Hepatocyte (in vitro differentiated cells): ENCODE results near the gene IZUMO1.

Source experiments
- EZH2 ChIP-seq: fragments of 200-600 bp; sonication (generic); IDR thresholded peaks from 2 replicates; pipeline ENCODE4 v1.6.1; 2016; ENCODE audit warnings: antibody characterized with exemption, mild to moderate bottlenecking, borderline replicate concordance
- EZH2phosphoT487 ChIP-seq: fragments of 200-600 bp; sonication (generic); IDR thresholded peaks from one replicate; pipeline ENCODE4 v1.6.1; 2018; ENCODE audit warnings: antibody characterized with exemption, mild to moderate bottlenecking, low read depth, moderate library complexity; ENCODE audit not compliant: unreplicated experiment, severe bottlenecking
- TF ChIP-seq, protein P1 (sequence below): fragments of 200-600 bp; sonication (generic); IDR thresholded peaks from 2 replicates; pipeline ENCODE4 v1.5.1; 2016; ENCODE audit warnings: antibody characterized with exemption, mild to moderate bottlenecking; ENCODE audit not compliant: poor library complexity

- TF ChIP-seq, protein P1, sequence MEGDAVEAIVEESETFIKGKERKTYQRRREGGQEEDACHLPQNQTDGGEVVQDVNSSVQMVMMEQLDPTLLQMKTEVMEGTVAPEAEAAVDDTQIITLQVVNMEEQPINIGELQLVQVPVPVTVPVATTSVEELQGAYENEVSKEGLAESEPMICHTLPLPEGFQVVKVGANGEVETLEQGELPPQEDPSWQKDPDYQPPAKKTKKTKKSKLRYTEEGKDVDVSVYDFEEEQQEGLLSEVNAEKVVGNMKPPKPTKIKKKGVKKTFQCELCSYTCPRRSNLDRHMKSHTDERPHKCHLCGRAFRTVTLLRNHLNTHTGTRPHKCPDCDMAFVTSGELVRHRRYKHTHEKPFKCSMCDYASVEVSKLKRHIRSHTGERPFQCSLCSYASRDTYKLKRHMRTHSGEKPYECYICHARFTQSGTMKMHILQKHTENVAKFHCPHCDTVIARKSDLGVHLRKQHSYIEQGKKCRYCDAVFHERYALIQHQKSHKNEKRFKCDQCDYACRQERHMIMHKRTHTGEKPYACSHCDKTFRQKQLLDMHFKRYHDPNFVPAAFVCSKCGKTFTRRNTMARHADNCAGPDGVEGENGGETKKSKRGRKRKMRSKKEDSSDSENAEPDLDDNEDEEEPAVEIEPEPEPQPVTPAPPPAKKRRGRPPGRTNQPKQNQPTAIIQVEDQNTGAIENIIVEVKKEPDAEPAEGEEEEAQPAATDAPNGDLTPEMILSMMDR = no peak
- TF ChIP-seq EZH2 = no peak
- no peak for TF ChIP-seq EZH2phosphoT487
Observed at GRCh38 chr19:48756212-48756611, 9.5 kb upstream of the IZUMO1 start.
